ENCODE data around the gene YWHAG.
"Not testable (repeated sequence)": the region's sequence is repeated elsewhere in the genome, so short reads cannot be mapped to it uniquely, and the experiment has no call there.

YWHAG gene

GRCh38 chr7:76397409-76398183 lies 38.8 kb upstream of the YWHAG start:
- peak overlapping the region; percentile 5; the same call in 1 of the 2 replicates for H3K9ac ChIP-seq (ENCODE audit: low read length)
- H3K9me2 ChIP-seq (ENCODE audit: low read depth, low read length): no peaks in the 10 kb centered on the region
- no peak overlapping the region for H2AFZ ChIP-seq (ENCODE audit: low read length)
- no peaks in the 10 kb centered on the region for H3F3A ChIP-seq (ENCODE audit: insufficient read depth, low read length)
- no peak for TF ChIP-seq EZH2 (IDR thresholded peaks at IDR 0.05; ENCODE audit: borderline replicate concordance, low read length)
- no peak for TF ChIP-seq CTCF (IDR thresholded peaks at IDR 0.05; ENCODE audit: low read length)
- H3K9me3 ChIP-seq (ENCODE audit: low read length): no peaks in the 10 kb centered on the region
- no peaks in the 10 kb centered on the region for H3K27me3 ChIP-seq (ENCODE audit: insufficient read depth, low read length)
- H3K4me3 ChIP-seq (ENCODE audit: low read depth, low read length, poor library complexity, severe bottlenecking): peak overlapping the region; percentile 53
- H3K4me1 ChIP-seq (ENCODE audit: insufficient read depth, low read length, severe bottlenecking): peaks cover 27% of the 10 kb centered on the region
- H3K36me3 ChIP-seq (ENCODE audit: insufficient read depth, low read length): no peaks in the 10 kb centered on the region
- H3K27ac ChIP-seq (ENCODE audit: low read depth, low read length, poor library complexity, severe bottlenecking): no peak overlapping the region
- H4K20me1 ChIP-seq (ENCODE audit: insufficient read depth, low read length): no peaks in the 10 kb centered on the region
- no peaks in the 10 kb centered on the region for H3K79me2 ChIP-seq (ENCODE audit: insufficient read depth, low read length)
- H3K4me2 ChIP-seq (ENCODE audit: low read length): peak overlapping the region; percentile 56

- Histone ChIP-seq H3F3A (ENCODE audit: insufficient read depth, low read length) (no peaks in the 10 kb centered on the region), H3K4me3 (ENCODE audit: low read depth, low read length, poor library complexity, severe bottlenecking) (peak overlapping the region; percentile 53), H3K4me2 (ENCODE audit: low read length) (peak overlapping the region; percentile 56), H3K9me2 (ENCODE audit: low read depth, low read length) (no peaks in the 10 kb centered on the region), H3K9me3 (ENCODE audit: low read length) (no peaks in the 10 kb centered on the region), H4K20me1 (ENCODE audit: insufficient read depth, low read length) (no peaks in the 10 kb centered on the region), H3K4me1 (ENCODE audit: insufficient read depth, low read length, severe bottlenecking) (peaks cover 30% of the 10 kb centered on the region), H3K9ac (ENCODE audit: low read length) (no peak overlapping the region; the same call in 1 of the 2 replicates), H3K36me3 (ENCODE audit: insufficient read depth, low read length) (no peaks in the 10 kb centered on the region), H3K27ac (ENCODE audit: low read depth, low read length, poor library complexity, severe bottlenecking) (no peak overlapping the region), H3K27me3 (ENCODE audit: insufficient read depth, low read length) (no peaks in the 10 kb centered on the region), H3K79me2 (ENCODE audit: insufficient read depth, low read length) (no peaks in the 10 kb centered on the region), H2AFZ (ENCODE audit: low read length) (no peak overlapping the region)
- TF ChIP-seq CTCF (IDR thresholded peaks at IDR 0.05; ENCODE audit: low read length): no peak
- TF ChIP-seq EZH2 (IDR thresholded peaks at IDR 0.05; ENCODE audit: borderline replicate concordance, low read length): no peak
Observed at GRCh38 chr7:76396864-76397263, 38.1 kb upstream of the YWHAG start.

GRCh38 chr7:76395965-76396726 lies 37.4 kb upstream of the YWHAG start:
- H3K9me2 ChIP-seq (ENCODE audit: low read depth, low read length): no peaks in the 10 kb centered on the region
- H3K36me3 ChIP-seq (ENCODE audit: insufficient read depth, low read length): no peaks in the 10 kb centered on the region
- TF ChIP-seq CTCF (IDR thresholded peaks at IDR 0.05; ENCODE audit: low read length): no peak
- no peak for TF ChIP-seq EZH2 (IDR thresholded peaks at IDR 0.05; ENCODE audit: borderline replicate concordance, low read length)
- no peak overlapping the region for H3K4me2 ChIP-seq (ENCODE audit: low read length)
- H3K27me3 ChIP-seq (ENCODE audit: insufficient read depth, low read length): no peaks in the 10 kb centered on the region
- no peaks in the 10 kb centered on the region for H3K79me2 ChIP-seq (ENCODE audit: insufficient read depth, low read length)
- H4K20me1 ChIP-seq (ENCODE audit: insufficient read depth, low read length): no peaks in the 10 kb centered on the region
- H2AFZ ChIP-seq (ENCODE audit: low read length): no peak overlapping the region
- H3K4me1 ChIP-seq (ENCODE audit: insufficient read depth, low read length, severe bottlenecking): peaks cover 30% of the 10 kb centered on the region
- H3F3A ChIP-seq (ENCODE audit: insufficient read depth, low read length): no peaks in the 10 kb centered on the region
- H3K9ac ChIP-seq (ENCODE audit: low read length): no peak overlapping the region
- H3K27ac ChIP-seq (ENCODE audit: low read depth, low read length, poor library complexity, severe bottlenecking): no peak overlapping the region
- no peak overlapping the region for H3K4me3 ChIP-seq (ENCODE audit: low read depth, low read length, poor library complexity, severe bottlenecking)
- H3K9me3 ChIP-seq (ENCODE audit: low read length): no peaks in the 10 kb centered on the region

- H3K9me3 ChIP-seq (ENCODE audit: low read length); H2AFZ ChIP-seq (ENCODE audit: low read length); H3K9me2 ChIP-seq (ENCODE audit: low read depth, low read length); H3K27ac ChIP-seq (ENCODE audit: low read depth, low read length, poor library complexity, severe bottlenecking); H3K4me3 ChIP-seq (ENCODE audit: low read depth, low read length, poor library complexity, severe bottlenecking); H3K9ac ChIP-seq (ENCODE audit: low read length); H3F3A ChIP-seq (ENCODE audit: insufficient read depth, low read length); H3K36me3 ChIP-seq (ENCODE audit: insufficient read depth, low read length); H4K20me1 ChIP-seq (ENCODE audit: insufficient read depth, low read length); H3K27me3 ChIP-seq (ENCODE audit: insufficient read depth, low read length); H3K79me2 ChIP-seq (ENCODE audit: insufficient read depth, low read length); H3K4me2 ChIP-seq (ENCODE audit: low read length): not testable (repeated sequence)
- peaks cover 30% of the 10 kb centered on the region for H3K4me1 ChIP-seq (ENCODE audit: insufficient read depth, low read length, severe bottlenecking)
Observed at GRCh38 chr7:76395605-76395964, 36.8 kb upstream of the YWHAG start.
